ENCODE results near the gene PARP15.
"Not testable (repeated sequence)": the region's sequence is repeated elsewhere in the genome, so short reads cannot be mapped to it uniquely, and the experiment has no call there.

The PARP15 gene

GRCh38 chr3:122563717-122564025, 13.8 kb upstream of the PARP15 start:
- ChIA-PET POLR2A (interaction anchor here (0.6 to 1.8 kb wide), 6 partner anchors 11 to 180 kb away, joined by 3 to 10 read pairs (median 4); partner anchors contain the start of genes FAM162A and KPNA1), CTCF (no interaction called here)

GRCh38 chr3:122564155-122564912, 13.1 kb upstream of the PARP15 start, which contains the start of the genes DTX3L and PARP9:
DTX3L (plus strand) TSS chr3:122564338; CDS start chr3:122564427, 89 bp downstream.
PARP9 (minus strand) TSS chr3:122564300; CDS start chr3:122559620, 4,680 bp downstream.
- ChIA-PET POLR2A (interaction anchor here (0.6 to 1.8 kb wide), 9 partner anchors 10 to 180 kb away, joined by 3 to 10 read pairs (median 3); partner anchors contain the start of genes FAM162A and KPNA1), CTCF (interaction anchor here (0.8 to 1.0 kb wide), 2 partner anchors 115 to 463 kb away, joined by 4 to 5 read pairs; partner anchors contain the start of gene SEMA5B)
- TF ChIP-seq ELF4 (IDR thresholded peaks at IDR 0.05) = no peak
- no peak for TF ChIP-seq PKNOX1 (IDR thresholded peaks at IDR 0.05)
- peak; percentile 95 for TF ChIP-seq L3MBTL2 (conservative IDR thresholded peaks at IDR 0.05)
- TF ChIP-seq CTBP1 (IDR thresholded peaks at IDR 0.05; ENCODE audit: borderline replicate concordance) = no peak
- DNase-seq (ENCODE audit: extremely low spot score) = peak; percentile 60

More at GRCh38 chr3:122563717-122564025, 13.8 kb upstream of the PARP15 start:
- TF ChIP-seq CTBP1 (IDR thresholded peaks at IDR 0.05; ENCODE audit: borderline replicate concordance) = no peak
- TF ChIP-seq HDGF (IDR thresholded peaks at IDR 0.05; ENCODE audit: borderline replicate concordance) = no peak
- TF ChIP-seq ELF4 (IDR thresholded peaks at IDR 0.05) = no peak
- TF ChIP-seq ARNT (IDR thresholded peaks at IDR 0.05) = no peak
- no peak for TF ChIP-seq FOXM1 (IDR thresholded peaks at IDR 0.05; ENCODE audit: borderline replicate concordance)
- no peak for TF ChIP-seq LEF1 (IDR thresholded peaks at IDR 0.05; ENCODE audit: borderline replicate concordance)
- no peak for TF ChIP-seq SUZ12 (IDR thresholded peaks at IDR 0.05)
- no peak for TF ChIP-seq BHLHE40 (IDR thresholded peaks at IDR 0.05; ENCODE audit: borderline replicate concordance)
- no peak for TF ChIP-seq NFRKB (IDR thresholded peaks at IDR 0.05)
- no peak for TF ChIP-seq TARDBP (IDR thresholded peaks at IDR 0.05)
- TF ChIP-seq FOXK2 (IDR thresholded peaks at IDR 0.05) = no peak
- TF ChIP-seq ZNF384 (IDR thresholded peaks at IDR 0.05) = no peak
- TF ChIP-seq L3MBTL2 (conservative IDR thresholded peaks at IDR 0.05) = no peak
- TF ChIP-seq PKNOX1 (IDR thresholded peaks at IDR 0.05) = no peak
- no peak for TF ChIP-seq SP1 (IDR thresholded peaks at IDR 0.05)
- no peak for TF ChIP-seq FOXA1 (IDR thresholded peaks at IDR 0.05)
- no peak for DNase-seq (ENCODE audit: extremely low spot score)

- CTCF ChIA-PET; DNase-seq (ENCODE audit: extremely low spot score): not testable (repeated sequence)
- POLR2A ChIA-PET = interaction anchor here (1.0 kb wide), 1 partner anchor 152 kb away, joined by 3 read pairs; the partner anchor contains the start of gene WDR5B
These were observed 9.3 kb upstream of the PARP15 start for GRCh38 chr3:122568131-122568530.

GRCh38 chr3:122568755-122569154, 8.7 kb upstream of the PARP15 start:
- ChIA-PET POLR2A (interaction anchor here (1.0 kb wide), 1 partner anchor 153 kb away, joined by 3 read pairs; the partner anchor contains the start of gene WDR5B), CTCF (no interaction called here)
- no peak for TF ChIP-seq FOXM1 (IDR thresholded peaks at IDR 0.05; ENCODE audit: borderline replicate concordance)
- no peak for TF ChIP-seq ARNT (IDR thresholded peaks at IDR 0.05)
- no peak for TF ChIP-seq BHLHE40 (IDR thresholded peaks at IDR 0.05; ENCODE audit: borderline replicate concordance)
- no peak for TF ChIP-seq FOXK2 (IDR thresholded peaks at IDR 0.05)
- no peak for TF ChIP-seq L3MBTL2 (conservative IDR thresholded peaks at IDR 0.05)
- TF ChIP-seq TARDBP (IDR thresholded peaks at IDR 0.05) = no peak
- no peak for TF ChIP-seq SUZ12 (IDR thresholded peaks at IDR 0.05)
- TF ChIP-seq SP1 (IDR thresholded peaks at IDR 0.05) = no peak
- no peak for TF ChIP-seq ELF4 (IDR thresholded peaks at IDR 0.05)
- TF ChIP-seq LEF1 (IDR thresholded peaks at IDR 0.05; ENCODE audit: borderline replicate concordance) = no peak
- DNase-seq (ENCODE audit: extremely low spot score) = no peak

GRCh38 chr3:122572940-122573412, 4.5 kb upstream of the PARP15 start:
- ChIA-PET CTCF (no interaction called here), POLR2A (no interaction called here)
- DNase-seq (ENCODE audit: extremely low spot score) = no peak
- TF ChIP-seq FOXK2 (IDR thresholded peaks at IDR 0.05) = no peak
- no peak for TF ChIP-seq LEF1 (IDR thresholded peaks at IDR 0.05; ENCODE audit: borderline replicate concordance)
- TF ChIP-seq TARDBP (IDR thresholded peaks at IDR 0.05) = no peak
- TF ChIP-seq L3MBTL2 (conservative IDR thresholded peaks at IDR 0.05) = no peak

GRCh38 chr3:122576174-122576940, 1.1 kb upstream of the PARP15 start:
- POLR2A ChIA-PET = no interaction called here
- CTCF ChIA-PET = interaction anchor here (0.6 kb wide), 1 partner anchor 953 kb away, joined by 4 read pairs; no protein-coding TSS in a partner anchor
- no peak for DNase-seq (ENCODE audit: extremely low spot score)
- TF ChIP-seq LEF1 (IDR thresholded peaks at IDR 0.05; ENCODE audit: borderline replicate concordance) (no peak), L3MBTL2 (conservative IDR thresholded peaks at IDR 0.05) (no peak), CTBP1 (IDR thresholded peaks at IDR 0.05; ENCODE audit: borderline replicate concordance) (no peak), HDGF (IDR thresholded peaks at IDR 0.05; ENCODE audit: borderline replicate concordance) (no peak)
